DOHH2 (cell line): ENCODE results near the gene TMEM14A.

Source experiments
- CTCF ChIP-seq: fragments of 200-600 bp; sonication (generic); IDR thresholded peaks from one replicate; pipeline ENCODE4 v1.5.1; 2014; ENCODE audit warnings: antibody characterized with exemption, mild to moderate bottlenecking, low read depth, low read length; ENCODE audit not compliant: poor library complexity, severe bottlenecking
- EZH2phosphoT487 ChIP-seq: fragments of 200-600 bp; sonication (generic); IDR thresholded peaks from 2 replicates; pipeline ENCODE4 v1.6.1; 2017; ENCODE audit warnings: borderline replicate concordance, mild to moderate bottlenecking, antibody characterized with exemption, low read length, moderate library complexity, mixed read lengths

GRCh38 chr6:52654007-52654406 lies 16.9 kb upstream of the TMEM14A start:
- TF ChIP-seq CTCF (no peak), EZH2phosphoT487 (no peak)
